NCI-H1694 treated with DMSO at 0.1 percent for 48 hours (cell line): ENCODE measurements around the gene VPS8.
"Not testable (repeated sequence)": the region's sequence is repeated elsewhere in the genome, so short reads cannot be mapped to it uniquely, and the experiment has no call there.

Experiments used
- DNase-seq: peaks from one replicate; lab custom pipeline; 2025; lab: John Stamatoyannopoulos, UW

The VPS8 gene

GRCh38 chr3:184924547-184924946 lies 112.6 kb downstream of the VPS8 start:
- DNase-seq = no peak

GRCh38 chr3:184927796-184928315 lies 115.9 kb downstream of the VPS8 start:
- no peak for DNase-seq

GRCh38 chr3:184932777-184933176 lies 120.8 kb downstream of the VPS8 start:
- no peak for DNase-seq

- no peak for DNase-seq
These were observed 125.6 kb downstream of the VPS8 start for GRCh38 chr3:184937611-184938010.

- no peak for DNase-seq
These were observed 129.4 kb downstream of the VPS8 start for GRCh38 chr3:184941408-184941807.

- DNase-seq = no peak
These were observed 130.8 kb downstream of the VPS8 start for GRCh38 chr3:184942735-184943134.

GRCh38 chr3:184944241-184944640 lies 132.3 kb downstream of the VPS8 start:
- DNase-seq = peak; percentile 56

GRCh38 chr3:184945886-184946625 lies 134.1 kb downstream of the VPS8 start:
- DNase-seq = no peak

- no peak for DNase-seq
These were observed 135.0 kb downstream of the VPS8 start for GRCh38 chr3:184946917-184947316.

GRCh38 chr3:184949251-184949965 lies 137.4 kb downstream of the VPS8 start:
- no peak for DNase-seq

- not testable (repeated sequence) for DNase-seq
These were observed 138.8 kb downstream of the VPS8 start for GRCh38 chr3:184950816-184951215.

GRCh38 chr3:184952671-184953070 lies 140.7 kb downstream of the VPS8 start:
- no peak for DNase-seq

GRCh38 chr3:184953401-184953800 lies 141.4 kb downstream of the VPS8 start:
- no peak for DNase-seq

GRCh38 chr3:184954251-184954650 lies 142.3 kb downstream of the VPS8 start:
- DNase-seq = no peak

- DNase-seq = not testable (repeated sequence)
These were observed 142.9 kb downstream of the VPS8 start for GRCh38 chr3:184954851-184955250.

- no peak for DNase-seq
These were observed 153.9 kb downstream of the VPS8 start for GRCh38 chr3:184965639-184966430.

- DNase-seq = no peak
These were observed 156.1 kb downstream of the VPS8 start for GRCh38 chr3:184968115-184968514.

GRCh38 chr3:184970186-184970585 lies 158.2 kb downstream of the VPS8 start:
- DNase-seq = no peak

- DNase-seq = peak; percentile 17
These were observed 165.8 kb downstream of the VPS8 start for GRCh38 chr3:184977796-184978195.

- DNase-seq = no peak
These were observed 169.1 kb downstream of the VPS8 start for GRCh38 chr3:184981071-184981470.

GRCh38 chr3:184982076-184982475 lies 170.1 kb downstream of the VPS8 start:
- DNase-seq = no peak

- no peak for DNase-seq
These were observed 173.6 kb downstream of the VPS8 start for GRCh38 chr3:184985586-184985985.
